Measurements from ENCODE around the gene SCRN1. TPM values are rescaled to one million over a fixed set of nuclear protein-coding genes. Genes with fewer than 3 reads are reported as not detected.

SCRN1 gene
- total and polyA plus RNA-seq, 2 donors (not counting 1 experiment from before 2014, with no cell fraction given), result 124 to 142 TPM

DNA sequence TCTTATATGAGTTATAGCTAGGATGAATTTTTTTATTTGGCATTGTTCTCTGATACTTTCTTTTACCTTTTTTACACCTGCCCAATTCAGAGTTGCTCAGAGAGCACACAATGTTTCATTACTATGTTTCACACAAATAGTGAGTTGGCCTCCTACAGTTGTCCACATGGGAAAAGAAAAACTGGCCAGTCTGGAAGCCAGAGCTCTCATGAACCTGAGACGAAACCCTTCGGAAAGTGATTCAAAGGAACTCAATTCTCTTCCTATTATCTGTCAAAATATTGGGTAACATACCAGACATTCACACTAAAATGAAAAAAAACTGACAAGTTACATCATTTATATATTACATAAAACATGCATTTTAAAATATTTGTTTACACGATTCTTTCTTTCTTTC lies 15.3 kb downstream of the SCRN1 start:
- H3K27me3 ChIP-seq (ENCODE audit: control insufficient read depth, insufficient read depth, low read length), result no peaks in the 10 kb centered on the region
- no peak overlapping the region for H3K4me3 ChIP-seq (replicated peaks in 1 of 4; ENCODE audit: control extremely low read depth in 1 of 4, insufficient read depth in 1 of 4, low read depth in 3 of 4, low read length in 4 of 4)
- DNase-seq (ENCODE audit: low read depth in 2 of 2), result no peak
- H3K9ac ChIP-seq (ENCODE audit: insufficient read depth, low read length), result no peak overlapping the region
- TF ChIP-seq EZH2 (IDR thresholded peaks at IDR 0.05; ENCODE audit: low read length, missing control alignments), result no peak
- TF ChIP-seq, protein P1, sequence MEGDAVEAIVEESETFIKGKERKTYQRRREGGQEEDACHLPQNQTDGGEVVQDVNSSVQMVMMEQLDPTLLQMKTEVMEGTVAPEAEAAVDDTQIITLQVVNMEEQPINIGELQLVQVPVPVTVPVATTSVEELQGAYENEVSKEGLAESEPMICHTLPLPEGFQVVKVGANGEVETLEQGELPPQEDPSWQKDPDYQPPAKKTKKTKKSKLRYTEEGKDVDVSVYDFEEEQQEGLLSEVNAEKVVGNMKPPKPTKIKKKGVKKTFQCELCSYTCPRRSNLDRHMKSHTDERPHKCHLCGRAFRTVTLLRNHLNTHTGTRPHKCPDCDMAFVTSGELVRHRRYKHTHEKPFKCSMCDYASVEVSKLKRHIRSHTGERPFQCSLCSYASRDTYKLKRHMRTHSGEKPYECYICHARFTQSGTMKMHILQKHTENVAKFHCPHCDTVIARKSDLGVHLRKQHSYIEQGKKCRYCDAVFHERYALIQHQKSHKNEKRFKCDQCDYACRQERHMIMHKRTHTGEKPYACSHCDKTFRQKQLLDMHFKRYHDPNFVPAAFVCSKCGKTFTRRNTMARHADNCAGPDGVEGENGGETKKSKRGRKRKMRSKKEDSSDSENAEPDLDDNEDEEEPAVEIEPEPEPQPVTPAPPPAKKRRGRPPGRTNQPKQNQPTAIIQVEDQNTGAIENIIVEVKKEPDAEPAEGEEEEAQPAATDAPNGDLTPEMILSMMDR (conservative IDR thresholded peaks at IDR 0.05 in 1 of 2, IDR thresholded peaks at IDR 0.05 in 1 of 2; ENCODE audit: low read depth in 1 of 2, low read length in 2 of 2), result no peak
- peaks cover 2% of the 10 kb centered on the region for H4K20me1 ChIP-seq (ENCODE audit: control insufficient read depth, extremely low read depth, insufficient read depth, low read length)
- H3K79me2 ChIP-seq (ENCODE audit: control insufficient read depth, insufficient read depth, low read length), result peaks cover 69% of the 10 kb centered on the region
- no peak overlapping the region for H3K27ac ChIP-seq (ENCODE audit: insufficient read depth, low read length)
- no peaks in the 10 kb centered on the region for H3K9me3 ChIP-seq (ENCODE audit: control insufficient read depth, insufficient read depth, low read depth, low read length)
- no peak overlapping the region for H3K4me2 ChIP-seq (ENCODE audit: extremely low read depth, insufficient read depth, low read length)
- H3K4me1 ChIP-seq (ENCODE audit: control insufficient read depth, extremely low read depth, insufficient read depth, low read length), result peaks cover 4% of the 10 kb centered on the region
- H3K36me3 ChIP-seq (ENCODE audit: control insufficient read depth, insufficient read depth, low read length), result no peaks in the 10 kb centered on the region
- H2AFZ ChIP-seq (ENCODE audit: low read length), result no peak overlapping the region

DNA sequence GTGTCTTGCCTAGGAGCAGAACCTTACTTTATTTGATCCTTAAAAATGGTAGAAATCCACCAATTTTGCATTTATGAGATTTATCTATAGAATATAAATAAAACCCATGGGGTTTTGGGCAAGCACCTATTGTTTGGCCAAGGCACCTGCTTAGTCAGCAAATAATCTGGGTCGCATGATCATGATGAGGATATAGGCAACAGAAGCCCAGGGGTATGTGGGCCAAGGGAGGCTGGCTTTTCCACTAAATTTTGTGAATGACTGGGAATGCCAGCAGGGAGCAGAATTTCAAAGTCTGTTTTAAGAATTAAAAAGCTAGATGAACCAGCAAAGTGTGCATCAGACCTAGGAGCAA lies 17.3 kb downstream of the SCRN1 start:
- peaks cover 4% of the 10 kb centered on the region for H3K4me1 ChIP-seq (ENCODE audit: control insufficient read depth, extremely low read depth, insufficient read depth, low read length)
- no peak overlapping the region for H2AFZ ChIP-seq (ENCODE audit: low read length)
- H4K20me1 ChIP-seq (ENCODE audit: control insufficient read depth, extremely low read depth, insufficient read depth, low read length), result peaks cover 2% of the 10 kb centered on the region
- no peak overlapping the region for H3K4me3 ChIP-seq (replicated peaks in 1 of 4; ENCODE audit: control extremely low read depth in 1 of 4, insufficient read depth in 1 of 4, low read depth in 3 of 4, low read length in 4 of 4)
- H3K4me2 ChIP-seq (ENCODE audit: extremely low read depth, insufficient read depth, low read length), result no peak overlapping the region
- TF ChIP-seq, protein P1 (conservative IDR thresholded peaks at IDR 0.05 in 1 of 2, IDR thresholded peaks at IDR 0.05 in 1 of 2; ENCODE audit: low read depth in 1 of 2, low read length in 2 of 2), result no peak
- no peak for TF ChIP-seq EZH2 (IDR thresholded peaks at IDR 0.05; ENCODE audit: low read length, missing control alignments)
- H3K36me3 ChIP-seq (ENCODE audit: control insufficient read depth, insufficient read depth, low read length), result no peaks in the 10 kb centered on the region
- no peaks in the 10 kb centered on the region for H3K27me3 ChIP-seq (ENCODE audit: control insufficient read depth, insufficient read depth, low read length)
- H3K9me3 ChIP-seq (ENCODE audit: control insufficient read depth, insufficient read depth, low read depth, low read length), result no peaks in the 10 kb centered on the region
- H3K27ac ChIP-seq (ENCODE audit: insufficient read depth, low read length), result no peak overlapping the region
- DNase-seq (ENCODE audit: low read depth in 2 of 2), result no peak
- H3K79me2 ChIP-seq (ENCODE audit: control insufficient read depth, insufficient read depth, low read length), result peaks cover 61% of the 10 kb centered on the region
- H3K9ac ChIP-seq (ENCODE audit: insufficient read depth, low read length), result no peak overlapping the region

DNA sequence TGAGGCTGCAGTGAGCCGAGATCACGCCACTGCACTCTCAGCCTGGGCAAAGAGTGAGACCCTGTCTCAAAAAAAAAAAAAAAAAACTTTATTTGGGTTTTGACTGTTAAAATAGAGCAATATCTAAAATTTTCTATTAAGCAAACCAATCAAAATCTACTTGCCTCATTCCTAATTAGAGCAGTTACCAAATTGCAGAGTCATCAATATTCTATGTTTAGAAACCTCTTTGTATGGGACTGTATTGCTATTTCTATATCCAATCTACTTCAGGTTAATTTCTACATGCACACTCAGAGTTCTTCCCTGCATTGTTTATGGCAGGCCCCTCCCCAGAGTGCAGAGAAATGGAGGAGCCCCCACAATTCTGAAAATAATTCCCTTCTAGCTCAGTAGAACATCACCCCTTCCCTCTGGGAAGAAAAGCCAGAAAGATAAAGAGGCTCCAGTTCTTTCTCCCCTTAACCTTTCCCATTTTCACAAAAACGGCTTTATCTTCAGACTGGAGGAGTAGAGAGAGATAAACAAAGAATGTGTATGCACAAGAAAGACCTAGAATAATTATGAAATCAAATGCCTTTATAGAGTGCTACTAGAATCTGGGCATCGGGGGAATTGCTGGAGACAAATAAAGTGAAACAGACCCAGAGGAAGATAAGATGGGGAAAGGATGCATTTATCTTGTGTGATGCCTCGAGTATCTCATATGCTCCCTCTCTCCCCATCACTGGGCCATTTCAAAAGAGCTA lies 17.9 kb downstream of the SCRN1 start:
- no peak overlapping the region for H2AFZ ChIP-seq (ENCODE audit: low read length)
- H3K4me3 ChIP-seq (replicated peaks in 1 of 4; ENCODE audit: control extremely low read depth in 1 of 4, insufficient read depth in 1 of 4, low read depth in 3 of 4, low read length in 4 of 4), result no peak overlapping the region
- H3K4me2 ChIP-seq (ENCODE audit: extremely low read depth, insufficient read depth, low read length), result no peak overlapping the region
- H4K20me1 ChIP-seq (ENCODE audit: control insufficient read depth, extremely low read depth, insufficient read depth, low read length), result peaks cover 2% of the 10 kb centered on the region
- no peak overlapping the region for H3K27ac ChIP-seq (ENCODE audit: insufficient read depth, low read length)
- peaks cover 1% of the 10 kb centered on the region for H3K4me1 ChIP-seq (ENCODE audit: control insufficient read depth, extremely low read depth, insufficient read depth, low read length)
- H3K9me3 ChIP-seq (ENCODE audit: control insufficient read depth, insufficient read depth, low read depth, low read length), result no peaks in the 10 kb centered on the region
- peaks cover 58% of the 10 kb centered on the region for H3K79me2 ChIP-seq (ENCODE audit: control insufficient read depth, insufficient read depth, low read length)
- no peak overlapping the region for H3K9ac ChIP-seq (ENCODE audit: insufficient read depth, low read length)
- H3K36me3 ChIP-seq (ENCODE audit: control insufficient read depth, insufficient read depth, low read length), result no peaks in the 10 kb centered on the region
- H3K27me3 ChIP-seq (ENCODE audit: control insufficient read depth, insufficient read depth, low read length), result no peaks in the 10 kb centered on the region
- no peak for TF ChIP-seq EZH2 (IDR thresholded peaks at IDR 0.05; ENCODE audit: low read length, missing control alignments)
- TF ChIP-seq, protein P1 (conservative IDR thresholded peaks at IDR 0.05 in 1 of 2, IDR thresholded peaks at IDR 0.05 in 1 of 2; ENCODE audit: low read depth in 1 of 2, low read length in 2 of 2), result no peak
- no peak for DNase-seq (ENCODE audit: low read depth in 2 of 2)

Data from fibroblast of lung (primary cell).